Panc1 (cell line): ENCODE data around the gene RALGPS2. TPM values are rescaled to one million over a fixed set of nuclear protein-coding genes. Genes with fewer than 3 reads are reported as not detected.

Experiments
- ATAC-seq: fragments of 200-7000 bp; cut with Tn5 transposase; 2 replicates; pipeline ENCODE4 v1.9.1; 2020; ENCODE audit warnings: mild to moderate bottlenecking, moderate library complexity
- BruUV-seq: library from RNA; stranded (reverse); fragments of 400-500 nt; replicated peaks from 2 replicates; lab custom pipeline; 2021; lab: Mats Ljungman, UMichigan
- CTCF ChIA-PET: fragments of 300-600 bp; sonication (Branson Sonifier 250); formaldehyde crosslinking; loops from one replicate; lab custom pipeline; 2022; ENCODE audit warnings: antibody characterized with exemption; lab: Charles Lee
- POLR2A ChIA-PET: fragments of 300-600 bp; sonication (Branson Sonifier 250); formaldehyde crosslinking; loops from one replicate; lab custom pipeline; 2022; ENCODE audit warnings: antibody characterized with exemption; lab: Charles Lee
- DNase-seq: peaks from one replicate; pipeline ENCODE4 v3.0.0-alpha.2; 2010; ENCODE audit warnings: low read depth, low spot score
- H3K27ac ChIP-seq: 2 replicates; pipeline ENCODE4 v1.5.1; 2011; ENCODE audit warnings: mild to moderate bottlenecking, low read length, inconsistent platforms
- H3K27me3 ChIP-seq: fragments of 200-500 bp; sonication (Bioruptor generic); 2 replicates; pipeline ENCODE4 v1.6.0; 2014; ENCODE audit warnings: low read length, inconsistent platforms; ENCODE audit not compliant: control insufficient read depth, insufficient read depth
- H3K36me3 ChIP-seq: fragments of 200-500 bp; sonication (Bioruptor generic); 2 replicates; pipeline ENCODE4 v1.5.1; 2014; ENCODE audit warnings: inconsistent platforms, mild to moderate bottlenecking, low read length, moderate library complexity; ENCODE audit not compliant: control insufficient read depth, insufficient read depth
- H3K4me1 ChIP-seq: 2 replicates; pipeline ENCODE4 v1.5.1; 2011; ENCODE audit warnings: inconsistent platforms, mild to moderate bottlenecking, low read length, moderate library complexity; ENCODE audit not compliant: control insufficient read depth, insufficient read depth
- H3K4me3 ChIP-seq, 2 experiments: 2 replicates each; pipeline ENCODE4 v1.5.1; 2011 to 2012; ENCODE audit warnings: low read depth in 2 of 2, low read length in 2 of 2, mild to moderate bottlenecking in 2 of 2, inconsistent platforms in 1 of 2, moderate library complexity in 1 of 2
- H3K9me3 ChIP-seq: fragments of 200-500 bp; sonication (Bioruptor generic); 2 replicates; pipeline ENCODE4 v1.5.1; 2014; ENCODE audit warnings: low read depth, mild to moderate bottlenecking, inconsistent platforms, low read length, moderate library complexity; ENCODE audit not compliant: control insufficient read depth, insufficient read depth
- POLR2AphosphoS5 ChIP-seq: IDR thresholded peaks from 2 replicates; pipeline ENCODE4 v1.6.1; 2012; ENCODE audit warnings: mild to moderate bottlenecking, low read depth, low read length, moderate library complexity
- SIN3A ChIP-seq: IDR thresholded peaks from 2 replicates; pipeline ENCODE4 v1.6.1; 2012; ENCODE audit warnings: low read depth, mild to moderate bottlenecking, low read length, moderate library complexity, borderline replicate concordance; ENCODE audit not compliant: insufficient read depth
- TCF7L2 ChIP-seq: IDR thresholded peaks from 2 replicates; pipeline ENCODE4 v1.6.1; 2011; ENCODE audit warnings: mild to moderate bottlenecking, low read depth, low read length, inconsistent platforms
- in situ Hi-C: cut with HindIII; loops from 2 replicates; pipeline ENCODE4 v1.10.0; 2016; ENCODE audit warnings: low sequenced_read_pairs, low pct_unique_long_range_greater_than_20kb
- intact Hi-C: fragments of 100-400 bp; cut with micrococcal nuclease; formaldehyde crosslinking; loops from one replicate; pipeline ENCODE4 v1.10.0; 2022; ENCODE audit not compliant: unreplicated experiment
- total RNA-seq: library from RNA; stranded (reverse); gene quantifications from one replicate; pipeline ENCODE4 v1.2.1, GENCODE V29; 2021; ENCODE audit not compliant: unreplicated experiment
- TF ChIP-seq, protein P1 (sequence below), 2 experiments: IDR thresholded peaks; 2 replicates each; pipeline ENCODE4 v1.6.1; 2011 to 2012; ENCODE audit warnings: low read depth in 2 of 2, control low read depth in 1 of 2, low read length in 1 of 2, mild to moderate bottlenecking in 1 of 2, moderate library complexity in 1 of 2; ENCODE audit not compliant: insufficient read depth in 1 of 2
- TF ChIP-seq, protein P2 (sequence below): fragments of 450-650 bp; IDR thresholded peaks from 2 replicates; pipeline ENCODE4 v1.5.1; 2017; ENCODE audit warnings: mild to moderate bottlenecking

The RALGPS2 gene
- total RNA-seq, 1 experiment from 2014 or later: 5.4 TPM

DNA sequence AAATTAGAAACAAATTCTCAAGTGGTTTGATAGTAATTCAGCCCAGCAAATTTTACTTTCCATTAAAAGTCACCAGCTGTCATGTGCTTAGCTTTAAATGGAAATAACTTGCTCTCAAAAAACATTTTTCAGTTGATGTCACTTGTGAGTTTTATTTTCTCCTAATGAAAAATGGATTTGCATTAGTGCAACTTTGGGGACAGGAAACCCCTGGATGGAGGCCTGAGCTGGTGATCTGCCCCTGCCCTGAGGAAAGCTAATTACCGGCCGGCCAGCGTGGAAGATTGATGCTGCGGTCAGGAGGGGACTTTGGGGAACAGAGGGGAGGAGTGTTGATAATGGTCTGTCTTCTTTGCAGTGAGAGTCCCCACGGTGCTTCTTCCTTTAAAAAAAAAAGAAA lies 212.7 kb downstream of the RALGPS2 start:
- no peak overlapping the region for H3K27ac ChIP-seq
- intact Hi-C loops: no loop called here
- H3K9me3 ChIP-seq: no peaks in the 10 kb centered on the region
- in situ Hi-C loops: no loop called here
- H3K4me3 ChIP-seq: no peak overlapping the region
- H3K36me3 ChIP-seq: no peaks in the 10 kb centered on the region
- H3K27me3 ChIP-seq: no peaks in the 10 kb centered on the region
- no TSS peak for BruUV-seq
- CTCF ChIA-PET: no interaction called here
- POLR2A ChIA-PET: no interaction called here
- ATAC-seq (no peak), DNase-seq (no peak)
- TF ChIP-seq, protein P1, sequence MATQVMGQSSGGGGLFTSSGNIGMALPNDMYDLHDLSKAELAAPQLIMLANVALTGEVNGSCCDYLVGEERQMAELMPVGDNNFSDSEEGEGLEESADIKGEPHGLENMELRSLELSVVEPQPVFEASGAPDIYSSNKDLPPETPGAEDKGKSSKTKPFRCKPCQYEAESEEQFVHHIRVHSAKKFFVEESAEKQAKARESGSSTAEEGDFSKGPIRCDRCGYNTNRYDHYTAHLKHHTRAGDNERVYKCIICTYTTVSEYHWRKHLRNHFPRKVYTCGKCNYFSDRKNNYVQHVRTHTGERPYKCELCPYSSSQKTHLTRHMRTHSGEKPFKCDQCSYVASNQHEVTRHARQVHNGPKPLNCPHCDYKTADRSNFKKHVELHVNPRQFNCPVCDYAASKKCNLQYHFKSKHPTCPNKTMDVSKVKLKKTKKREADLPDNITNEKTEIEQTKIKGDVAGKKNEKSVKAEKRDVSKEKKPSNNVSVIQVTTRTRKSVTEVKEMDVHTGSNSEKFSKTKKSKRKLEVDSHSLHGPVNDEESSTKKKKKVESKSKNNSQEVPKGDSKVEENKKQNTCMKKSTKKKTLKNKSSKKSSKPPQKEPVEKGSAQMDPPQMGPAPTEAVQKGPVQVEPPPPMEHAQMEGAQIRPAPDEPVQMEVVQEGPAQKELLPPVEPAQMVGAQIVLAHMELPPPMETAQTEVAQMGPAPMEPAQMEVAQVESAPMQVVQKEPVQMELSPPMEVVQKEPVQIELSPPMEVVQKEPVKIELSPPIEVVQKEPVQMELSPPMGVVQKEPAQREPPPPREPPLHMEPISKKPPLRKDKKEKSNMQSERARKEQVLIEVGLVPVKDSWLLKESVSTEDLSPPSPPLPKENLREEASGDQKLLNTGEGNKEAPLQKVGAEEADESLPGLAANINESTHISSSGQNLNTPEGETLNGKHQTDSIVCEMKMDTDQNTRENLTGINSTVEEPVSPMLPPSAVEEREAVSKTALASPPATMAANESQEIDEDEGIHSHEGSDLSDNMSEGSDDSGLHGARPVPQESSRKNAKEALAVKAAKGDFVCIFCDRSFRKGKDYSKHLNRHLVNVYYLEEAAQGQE (IDR thresholded peaks at IDR 0.05; ENCODE audit: insufficient read depth in 1 of 2, low read depth in 2 of 2, low read length in 1 of 2): no peak
- TF ChIP-seq TCF7L2 (no peak), POLR2AphosphoS5 (no peak), SIN3A (no peak)
- TF ChIP-seq, protein P2, sequence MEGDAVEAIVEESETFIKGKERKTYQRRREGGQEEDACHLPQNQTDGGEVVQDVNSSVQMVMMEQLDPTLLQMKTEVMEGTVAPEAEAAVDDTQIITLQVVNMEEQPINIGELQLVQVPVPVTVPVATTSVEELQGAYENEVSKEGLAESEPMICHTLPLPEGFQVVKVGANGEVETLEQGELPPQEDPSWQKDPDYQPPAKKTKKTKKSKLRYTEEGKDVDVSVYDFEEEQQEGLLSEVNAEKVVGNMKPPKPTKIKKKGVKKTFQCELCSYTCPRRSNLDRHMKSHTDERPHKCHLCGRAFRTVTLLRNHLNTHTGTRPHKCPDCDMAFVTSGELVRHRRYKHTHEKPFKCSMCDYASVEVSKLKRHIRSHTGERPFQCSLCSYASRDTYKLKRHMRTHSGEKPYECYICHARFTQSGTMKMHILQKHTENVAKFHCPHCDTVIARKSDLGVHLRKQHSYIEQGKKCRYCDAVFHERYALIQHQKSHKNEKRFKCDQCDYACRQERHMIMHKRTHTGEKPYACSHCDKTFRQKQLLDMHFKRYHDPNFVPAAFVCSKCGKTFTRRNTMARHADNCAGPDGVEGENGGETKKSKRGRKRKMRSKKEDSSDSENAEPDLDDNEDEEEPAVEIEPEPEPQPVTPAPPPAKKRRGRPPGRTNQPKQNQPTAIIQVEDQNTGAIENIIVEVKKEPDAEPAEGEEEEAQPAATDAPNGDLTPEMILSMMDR: no peak
- no peaks in the 10 kb centered on the region for H3K4me1 ChIP-seq

- H3K9me3 ChIP-seq: no peaks in the 10 kb centered on the region
- CTCF ChIA-PET: no interaction called here
- BruUV-seq: no TSS peak
- H3K36me3 ChIP-seq: no peaks in the 10 kb centered on the region
- POLR2A ChIA-PET: no interaction called here
- intact Hi-C loops: no loop called here
- H3K27ac ChIP-seq: no peak overlapping the region
- no peaks in the 10 kb centered on the region for H3K27me3 ChIP-seq
- in situ Hi-C loops: no loop called here
- no peak overlapping the region for H3K4me3 ChIP-seq
- no peak for ATAC-seq
- TF ChIP-seq, protein P2: no peak
- no peak for TF ChIP-seq SIN3A
- no peak for TF ChIP-seq POLR2AphosphoS5
- TF ChIP-seq, protein P1 (IDR thresholded peaks at IDR 0.05; ENCODE audit: insufficient read depth in 1 of 2, low read depth in 2 of 2, low read length in 1 of 2): no peak
- no peak for TF ChIP-seq TCF7L2
- no peaks in the 10 kb centered on the region for H3K4me1 ChIP-seq
- DNase-seq: no peak
Measured at GRCh38 chr1:178938101-178938958, 213.3 kb downstream of the RALGPS2 start.
